ENCODE data around the gene PDE4D.

Gene PDE4D

DNA sequence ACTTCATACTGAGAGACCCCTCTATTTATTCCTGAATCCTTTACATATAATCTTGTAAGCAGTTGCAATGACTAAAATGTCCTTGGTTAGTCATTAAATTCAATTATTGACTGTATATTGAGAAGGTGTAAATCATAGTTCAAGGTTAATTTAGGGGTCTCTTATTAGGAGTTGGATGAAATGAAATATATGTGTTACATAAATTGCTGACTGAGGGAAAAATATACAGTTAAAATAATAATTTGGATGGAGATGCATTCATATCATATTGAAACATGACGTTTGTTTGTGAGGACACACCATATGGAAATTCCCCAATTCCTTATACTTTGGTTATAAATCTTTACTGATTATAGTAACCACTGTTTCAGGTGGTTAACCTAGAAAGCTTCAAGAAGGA is 430.6 kb downstream of the PDE4D start:
- Histone ChIP-seq H3K9me3 (ENCODE audit: control insufficient read depth, low read length) (no peaks in the 10 kb centered on the region), H3K4me1 (ENCODE audit: control insufficient read depth, insufficient read depth, low read length) (no peaks in the 10 kb centered on the region), H3K4me3 (ENCODE audit: insufficient read depth, low read depth, low read length) (no peak overlapping the region), H3K36me3 (ENCODE audit: control insufficient read depth, insufficient read depth, low read length) (no peaks in the 10 kb centered on the region), H3K27me3 (ENCODE audit: control insufficient read depth, insufficient read depth, low read length, poor library complexity, severe bottlenecking) (no peaks in the 10 kb centered on the region), H3K27ac (ENCODE audit: insufficient read depth, low read depth, low read length, poor library complexity, severe bottlenecking) (no peak overlapping the region)
- no CpG with 5 or more reads among the region's 1 CpG for WGBS, 2 experiments

DNA sequence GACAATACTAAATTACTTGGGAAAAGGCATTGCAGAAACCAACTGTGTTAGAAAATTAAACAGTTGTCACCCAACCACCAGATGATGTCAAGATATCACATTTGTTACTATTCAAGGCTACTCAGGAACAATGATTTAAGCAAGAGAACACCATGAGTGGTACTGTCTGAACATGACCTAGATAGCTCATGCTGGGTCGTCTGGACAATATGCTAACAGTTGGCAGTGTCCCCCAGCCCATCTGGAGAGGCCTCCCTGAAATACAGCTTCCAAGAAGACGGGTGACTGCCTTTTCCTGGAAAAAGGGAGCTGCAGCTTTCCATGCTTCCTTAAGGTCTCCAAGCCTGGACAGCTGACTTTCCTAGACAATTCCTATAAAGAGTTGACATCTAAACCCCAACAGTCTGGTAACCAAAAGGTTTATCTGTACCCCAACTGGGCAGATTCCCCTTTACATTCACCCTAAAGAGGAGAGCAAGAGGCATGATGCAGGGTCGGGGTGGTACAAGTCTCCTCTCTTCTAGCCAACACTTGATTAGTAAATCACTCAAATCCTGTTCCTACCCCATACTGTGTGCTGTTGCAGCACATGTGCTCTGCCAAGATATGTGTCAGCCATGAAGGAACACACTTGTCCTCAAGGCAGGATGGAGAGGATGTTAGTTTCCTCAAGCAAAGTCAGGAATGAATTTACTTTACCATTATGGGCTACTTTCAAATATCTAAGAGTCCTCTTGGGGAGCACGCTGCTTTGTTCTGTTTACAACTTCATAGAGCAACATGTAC is 433.0 kb downstream of the PDE4D start:
- 92% methylated on average over 3 of the region's 4 CpGs for WGBS, 2 experiments

DNA sequence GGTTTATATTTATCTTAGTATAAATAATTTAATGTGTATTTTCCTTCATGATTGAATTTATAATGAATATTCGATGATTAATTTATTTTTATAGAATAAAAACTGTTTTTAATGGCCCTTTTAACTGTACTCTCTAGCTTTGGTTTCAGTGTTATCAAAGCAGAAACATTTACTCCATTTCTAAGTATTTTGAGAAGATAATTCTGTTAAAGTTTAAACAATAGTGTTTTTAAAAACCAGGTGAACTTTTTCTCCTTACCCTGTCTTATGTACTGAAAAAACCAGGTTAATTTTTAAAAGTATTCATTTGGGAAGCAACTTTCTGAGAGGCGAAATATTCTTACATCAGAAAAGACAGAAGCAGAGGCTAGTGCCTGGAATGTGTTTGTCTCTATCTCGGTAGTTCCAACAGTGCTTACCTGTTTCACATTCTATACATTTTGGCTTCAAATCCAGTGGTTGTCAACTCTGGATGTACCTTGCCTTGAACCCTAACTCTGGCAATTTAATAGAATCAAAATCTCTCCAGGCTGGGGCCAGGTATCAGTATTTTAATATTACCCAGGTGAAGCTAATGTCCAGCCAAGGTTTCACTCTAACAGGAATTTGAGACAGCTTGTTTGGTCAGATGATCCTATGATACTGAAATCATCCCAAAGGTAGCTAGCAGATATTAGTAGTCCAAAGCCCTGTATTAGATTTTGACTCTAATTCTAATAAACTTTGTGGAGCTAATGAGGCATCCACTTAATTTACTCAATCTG is 434.4 kb downstream of the PDE4D start:
- no peak overlapping the region for H3K27ac ChIP-seq (ENCODE audit: insufficient read depth, low read depth, low read length, poor library complexity, severe bottlenecking)
- H3K9me3 ChIP-seq (ENCODE audit: control insufficient read depth, low read length): no peaks in the 10 kb centered on the region
- WGBS, 2 experiments: 94 to 97% methylated on average over 2 of the region's 3 CpGs
- no peaks in the 10 kb centered on the region for H3K27me3 ChIP-seq (ENCODE audit: control insufficient read depth, insufficient read depth, low read length, poor library complexity, severe bottlenecking)
- H3K4me3 ChIP-seq (ENCODE audit: insufficient read depth, low read depth, low read length): no peak overlapping the region
- H3K4me1 ChIP-seq (ENCODE audit: control insufficient read depth, insufficient read depth, low read length): no peaks in the 10 kb centered on the region
- no peaks in the 10 kb centered on the region for H3K36me3 ChIP-seq (ENCODE audit: control insufficient read depth, insufficient read depth, low read length)

More for the DNA sequence above, 433.0 kb downstream of the PDE4D start:
- no peaks in the 10 kb centered on the region for H3K27me3 ChIP-seq (ENCODE audit: control insufficient read depth, insufficient read depth, low read length, poor library complexity, severe bottlenecking)
- no peak overlapping the region for H3K4me3 ChIP-seq (ENCODE audit: insufficient read depth, low read depth, low read length)
- no peak overlapping the region for H3K27ac ChIP-seq (ENCODE audit: insufficient read depth, low read depth, low read length, poor library complexity, severe bottlenecking)
- H3K4me1 ChIP-seq (ENCODE audit: control insufficient read depth, insufficient read depth, low read length): no peaks in the 10 kb centered on the region
- H3K36me3 ChIP-seq (ENCODE audit: control insufficient read depth, insufficient read depth, low read length): no peaks in the 10 kb centered on the region
- H3K9me3 ChIP-seq (ENCODE audit: control insufficient read depth, low read length): no peaks in the 10 kb centered on the region

DNA sequence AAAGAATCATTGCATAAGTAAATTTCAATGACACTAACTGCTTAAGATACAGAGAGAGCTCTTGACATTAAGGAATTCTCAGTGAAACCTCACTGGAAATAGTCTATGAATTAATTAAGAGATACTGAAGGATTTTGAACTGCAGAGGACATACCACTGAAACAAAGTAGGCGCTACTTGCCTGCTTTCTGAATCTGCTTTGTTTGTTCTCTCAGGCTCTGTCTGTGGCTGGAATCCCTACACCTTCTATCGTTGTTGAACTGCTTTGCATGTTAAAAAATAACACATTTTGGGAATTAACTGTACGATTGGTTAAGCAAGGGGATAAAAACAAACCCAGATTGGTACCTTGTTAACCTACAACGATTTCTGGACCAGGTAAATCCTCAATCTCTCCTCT is 435.2 kb downstream of the PDE4D start:
- H3K9me3 ChIP-seq (ENCODE audit: control insufficient read depth, low read length): no peaks in the 10 kb centered on the region
- H3K27ac ChIP-seq (ENCODE audit: insufficient read depth, low read depth, low read length, poor library complexity, severe bottlenecking): no peak overlapping the region
- H3K4me1 ChIP-seq (ENCODE audit: control insufficient read depth, insufficient read depth, low read length): no peaks in the 10 kb centered on the region
- no peak overlapping the region for H3K4me3 ChIP-seq (ENCODE audit: insufficient read depth, low read depth, low read length)
- H3K36me3 ChIP-seq (ENCODE audit: control insufficient read depth, insufficient read depth, low read length): no peaks in the 10 kb centered on the region
- H3K27me3 ChIP-seq (ENCODE audit: control insufficient read depth, insufficient read depth, low read length, poor library complexity, severe bottlenecking): no peaks in the 10 kb centered on the region
- 89 to 93% methylated on average over 4 of the region's 4 CpGs for WGBS, 2 experiments

DNA sequence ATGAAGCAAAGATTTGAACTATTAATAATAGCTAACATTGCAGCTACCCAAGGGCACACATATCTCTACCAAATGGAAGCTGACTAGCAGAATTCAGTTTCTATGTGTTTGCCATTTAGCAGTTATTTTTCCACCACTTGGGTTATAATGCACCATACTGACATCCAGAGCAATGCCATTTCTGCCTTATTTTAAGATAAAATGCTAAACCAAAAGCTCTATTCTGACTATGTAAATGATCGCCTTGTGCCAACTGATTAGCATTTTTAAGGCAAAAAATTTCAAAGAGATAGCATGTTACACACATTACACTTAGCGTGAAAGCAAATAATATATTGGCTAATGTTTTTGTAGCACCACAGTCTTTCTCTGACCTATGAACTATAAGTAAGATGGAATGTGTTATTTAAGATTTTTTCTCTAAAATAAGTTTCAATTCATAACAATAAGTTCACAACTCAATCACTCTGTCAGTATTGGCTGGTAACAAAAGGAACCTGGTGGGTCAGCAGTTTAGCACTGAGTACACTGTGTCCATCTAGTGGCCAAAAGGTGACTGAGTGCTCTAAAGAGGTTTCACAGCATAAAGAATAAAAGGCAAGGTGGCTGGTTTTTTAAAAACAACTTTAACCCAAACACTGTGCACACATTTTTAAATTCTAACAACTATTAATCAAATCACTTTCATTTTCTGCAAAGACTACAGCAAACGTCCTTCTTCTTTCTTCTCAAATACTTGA is 443.5 kb downstream of the PDE4D start:
- H3K4me3 ChIP-seq (ENCODE audit: insufficient read depth, low read depth, low read length): no peak overlapping the region
- H3K9me3 ChIP-seq (ENCODE audit: control insufficient read depth, low read length): no peaks in the 10 kb centered on the region
- 95% methylated on average over 2 to 3 of the region's 3 CpGs for WGBS, 2 experiments
- no peaks in the 10 kb centered on the region for H3K36me3 ChIP-seq (ENCODE audit: control insufficient read depth, insufficient read depth, low read length)
- no peaks in the 10 kb centered on the region for H3K4me1 ChIP-seq (ENCODE audit: control insufficient read depth, insufficient read depth, low read length)
- H3K27me3 ChIP-seq (ENCODE audit: control insufficient read depth, insufficient read depth, low read length, poor library complexity, severe bottlenecking): no peaks in the 10 kb centered on the region
- H3K27ac ChIP-seq (ENCODE audit: insufficient read depth, low read depth, low read length, poor library complexity, severe bottlenecking): no peak overlapping the region

DNA sequence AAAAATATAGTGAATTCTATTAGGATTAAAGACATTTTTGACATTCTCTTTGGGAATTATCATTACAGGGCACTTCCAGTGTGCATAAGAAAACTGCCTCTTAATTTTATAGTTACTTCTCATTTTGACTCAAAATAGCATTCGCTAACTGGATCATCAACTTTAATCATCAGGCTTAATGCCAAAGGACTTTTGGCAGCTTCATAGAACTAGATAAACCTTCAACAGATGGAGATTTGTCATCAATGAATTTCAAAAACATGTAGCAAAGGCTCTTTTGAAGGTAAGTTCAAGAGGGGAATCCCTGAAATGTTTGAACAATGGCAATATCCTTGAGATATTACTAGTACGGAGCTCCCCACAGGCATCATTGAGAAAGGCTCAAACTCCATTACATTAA is 447.2 kb downstream of the PDE4D start:
- Histone ChIP-seq H3K4me3 (ENCODE audit: insufficient read depth, low read depth, low read length) (no peak overlapping the region), H3K36me3 (ENCODE audit: control insufficient read depth, insufficient read depth, low read length) (no peaks in the 10 kb centered on the region), H3K4me1 (ENCODE audit: control insufficient read depth, insufficient read depth, low read length) (no peaks in the 10 kb centered on the region), H3K9me3 (ENCODE audit: control insufficient read depth, low read length) (no peaks in the 10 kb centered on the region), H3K27me3 (ENCODE audit: control insufficient read depth, insufficient read depth, low read length, poor library complexity, severe bottlenecking) (no peaks in the 10 kb centered on the region), H3K27ac (ENCODE audit: insufficient read depth, low read depth, low read length, poor library complexity, severe bottlenecking) (no peak overlapping the region)
- 88 to 94% methylated on average over 2 of the region's 2 CpGs for WGBS, 2 experiments

DNA sequence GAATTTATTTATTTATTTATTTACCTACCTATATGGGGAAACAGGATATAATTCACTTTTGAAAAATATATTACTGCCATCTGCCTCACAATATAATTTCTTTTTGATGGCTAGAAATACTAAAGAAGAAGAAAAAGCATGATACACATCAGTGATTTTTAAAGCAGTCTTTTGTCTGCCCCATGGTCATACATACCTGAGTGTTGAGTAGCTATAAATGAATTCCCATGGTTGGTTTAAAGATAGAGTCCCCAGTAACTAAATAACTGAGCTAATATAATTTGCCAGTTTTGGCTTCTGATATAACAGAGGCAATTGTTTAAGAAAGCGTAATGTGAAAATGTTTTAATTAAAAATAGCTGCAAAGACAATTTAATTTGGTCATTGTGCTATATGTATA is 447.8 kb downstream of the PDE4D start:
- 100% methylated on average over 1 of the region's 1 CpG; no CpG with 5 or more reads in 1 of the 2 experiments for WGBS, 2 experiments
- Histone ChIP-seq H3K27ac (ENCODE audit: insufficient read depth, low read depth, low read length, poor library complexity, severe bottlenecking) (no peak overlapping the region), H3K4me3 (ENCODE audit: insufficient read depth, low read depth, low read length) (no peak overlapping the region), H3K36me3 (ENCODE audit: control insufficient read depth, insufficient read depth, low read length) (no peaks in the 10 kb centered on the region), H3K4me1 (ENCODE audit: control insufficient read depth, insufficient read depth, low read length) (no peaks in the 10 kb centered on the region), H3K9me3 (ENCODE audit: control insufficient read depth, low read length) (no peaks in the 10 kb centered on the region), H3K27me3 (ENCODE audit: control insufficient read depth, insufficient read depth, low read length, poor library complexity, severe bottlenecking) (no peaks in the 10 kb centered on the region)

DNA sequence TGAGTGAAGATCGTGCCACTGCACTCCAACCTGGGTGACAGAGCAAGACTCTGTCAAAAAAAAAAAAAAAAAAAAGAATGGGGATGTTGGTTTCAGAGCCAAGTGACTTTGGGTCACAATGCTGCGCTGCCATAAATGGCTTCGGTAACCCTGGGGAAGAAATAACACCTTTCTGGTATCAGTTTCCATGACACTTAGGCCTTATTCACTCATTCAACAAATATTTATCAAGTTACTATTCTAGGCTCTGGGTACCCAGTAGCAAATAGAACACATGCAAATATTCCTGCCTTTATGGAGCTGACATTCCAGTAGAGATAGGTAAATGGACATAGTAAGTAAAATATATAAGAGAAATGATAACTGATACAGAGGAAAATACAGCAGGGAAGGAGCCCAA is 454.2 kb downstream of the PDE4D start:
- H3K4me1 ChIP-seq (ENCODE audit: control insufficient read depth, insufficient read depth, low read length): no peaks in the 10 kb centered on the region
- H3K36me3 ChIP-seq (ENCODE audit: control insufficient read depth, insufficient read depth, low read length): no peaks in the 10 kb centered on the region
- WGBS, 2 experiments: 92 to 94% methylated on average over 3 of the region's 3 CpGs
- H3K27me3 ChIP-seq (ENCODE audit: control insufficient read depth, insufficient read depth, low read length, poor library complexity, severe bottlenecking): no peaks in the 10 kb centered on the region
- no peak overlapping the region for H3K4me3 ChIP-seq (ENCODE audit: insufficient read depth, low read depth, low read length)
- H3K27ac ChIP-seq (ENCODE audit: insufficient read depth, low read depth, low read length, poor library complexity, severe bottlenecking): no peak overlapping the region
- no peaks in the 10 kb centered on the region for H3K9me3 ChIP-seq (ENCODE audit: control insufficient read depth, low read length)

DNA sequence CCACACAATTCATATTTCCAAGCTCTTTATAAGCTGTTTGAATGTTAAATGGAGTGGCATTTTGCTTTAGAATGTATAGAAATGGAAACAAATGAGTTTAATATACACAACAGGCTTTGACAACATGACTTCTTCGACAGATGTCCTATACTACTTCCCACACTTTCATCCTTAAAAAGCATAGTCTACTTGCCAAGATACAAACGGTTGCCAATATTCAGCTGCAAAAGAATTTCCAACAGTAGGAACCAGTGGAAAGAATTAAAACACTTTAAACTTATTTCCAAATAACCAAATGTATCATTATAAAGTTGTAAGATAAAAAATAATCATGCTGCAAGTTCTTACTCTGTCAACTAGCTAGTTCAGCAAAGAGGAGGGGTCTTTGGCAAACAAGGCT is 456.4 kb downstream of the PDE4D start:
- Histone ChIP-seq H3K27ac (ENCODE audit: insufficient read depth, low read depth, low read length, poor library complexity, severe bottlenecking) (no peak overlapping the region), H3K4me3 (ENCODE audit: insufficient read depth, low read depth, low read length) (no peak overlapping the region)
- 82% methylated on average over 2 of the region's 2 CpGs for WGBS, 2 experiments

More for the DNA sequence above, 456.4 kb downstream of the PDE4D start:
- Histone ChIP-seq H3K4me1 (ENCODE audit: control insufficient read depth, insufficient read depth, low read length) (no peaks in the 10 kb centered on the region), H3K27me3 (ENCODE audit: control insufficient read depth, insufficient read depth, low read length, poor library complexity, severe bottlenecking) (no peaks in the 10 kb centered on the region), H3K36me3 (ENCODE audit: control insufficient read depth, insufficient read depth, low read length) (no peaks in the 10 kb centered on the region), H3K9me3 (ENCODE audit: control insufficient read depth, low read length) (no peaks in the 10 kb centered on the region)
